ENCODE results near the gene MAGI1.
"Not testable (repeated sequence)": the region's sequence is repeated elsewhere in the genome, so short reads cannot be mapped to it uniquely, and the experiment has no call there.

MAGI1 gene

GRCh38 chr3:66028457-66028856 lies 10.3 kb downstream of the MAGI1 start:
- TF ChIP-seq, protein P1, sequence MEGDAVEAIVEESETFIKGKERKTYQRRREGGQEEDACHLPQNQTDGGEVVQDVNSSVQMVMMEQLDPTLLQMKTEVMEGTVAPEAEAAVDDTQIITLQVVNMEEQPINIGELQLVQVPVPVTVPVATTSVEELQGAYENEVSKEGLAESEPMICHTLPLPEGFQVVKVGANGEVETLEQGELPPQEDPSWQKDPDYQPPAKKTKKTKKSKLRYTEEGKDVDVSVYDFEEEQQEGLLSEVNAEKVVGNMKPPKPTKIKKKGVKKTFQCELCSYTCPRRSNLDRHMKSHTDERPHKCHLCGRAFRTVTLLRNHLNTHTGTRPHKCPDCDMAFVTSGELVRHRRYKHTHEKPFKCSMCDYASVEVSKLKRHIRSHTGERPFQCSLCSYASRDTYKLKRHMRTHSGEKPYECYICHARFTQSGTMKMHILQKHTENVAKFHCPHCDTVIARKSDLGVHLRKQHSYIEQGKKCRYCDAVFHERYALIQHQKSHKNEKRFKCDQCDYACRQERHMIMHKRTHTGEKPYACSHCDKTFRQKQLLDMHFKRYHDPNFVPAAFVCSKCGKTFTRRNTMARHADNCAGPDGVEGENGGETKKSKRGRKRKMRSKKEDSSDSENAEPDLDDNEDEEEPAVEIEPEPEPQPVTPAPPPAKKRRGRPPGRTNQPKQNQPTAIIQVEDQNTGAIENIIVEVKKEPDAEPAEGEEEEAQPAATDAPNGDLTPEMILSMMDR (IDR thresholded peaks at IDR 0.05; ENCODE audit: control extremely low read depth, extremely low read depth, low read depth, missing control alignments), result no peak
- POLR2A ChIA-PET, result no interaction called here
- CTCF ChIA-PET, result interaction anchor here (1.0 kb wide), 1 partner anchor 9 kb away, joined by 3 read pairs; no protein-coding TSS in a partner anchor
- no peak for DNase-seq (ENCODE audit: extremely low spot score)

GRCh38 chr3:66027099-66027498 lies 11.6 kb downstream of the MAGI1 start:
- DNase-seq (ENCODE audit: extremely low spot score); POLR2A ChIA-PET: not testable (repeated sequence)
- CTCF ChIA-PET, result interaction anchor here (1.4 kb wide), 1 partner anchor 10 kb away, joined by 4 read pairs; no protein-coding TSS in a partner anchor

GRCh38 chr3:66023738-66024385 lies 14.9 kb downstream of the MAGI1 start:
- CTCF ChIA-PET, result interaction anchor here (1.0 to 2.1 kb wide), 2 partner anchors 11 to 13 kb away, joined by 3 to 5 read pairs; no protein-coding TSS in a partner anchor
- POLR2A ChIA-PET, result no interaction called here
- TF ChIP-seq, protein P1 (IDR thresholded peaks at IDR 0.05; ENCODE audit: control extremely low read depth, extremely low read depth, low read depth, missing control alignments), result no peak
- DNase-seq (ENCODE audit: extremely low spot score), result no peak

DNA sequence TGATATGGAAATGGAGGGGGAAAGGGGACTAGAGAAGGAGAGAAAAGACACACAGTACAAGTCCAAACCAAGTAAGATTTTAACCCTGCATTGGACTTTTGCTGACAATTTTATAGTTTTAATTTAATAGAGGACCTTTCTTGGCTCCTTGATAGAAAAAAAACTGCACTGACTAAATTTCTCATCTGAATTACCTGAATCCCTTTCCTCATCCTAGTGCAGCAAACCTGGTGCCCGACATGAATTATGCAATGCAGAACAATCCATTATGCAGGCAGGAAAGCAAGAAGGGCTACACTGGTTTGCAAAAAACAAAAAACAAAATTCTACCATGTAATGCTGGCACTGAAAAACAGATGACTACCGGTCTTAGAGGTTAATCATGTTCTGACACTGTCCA lies 15.5 kb downstream of the MAGI1 start:
- POLR2A ChIA-PET, result no interaction called here
- CTCF ChIA-PET, result interaction anchor here (1.0 kb wide), 1 partner anchor 11 kb away, joined by 3 read pairs; no protein-coding TSS in a partner anchor
- no peak for DNase-seq (ENCODE audit: extremely low spot score)
- TF ChIP-seq, protein P1 (IDR thresholded peaks at IDR 0.05; ENCODE audit: control extremely low read depth, extremely low read depth, low read depth, missing control alignments), result no peak

- TF ChIP-seq, protein P1 (IDR thresholded peaks at IDR 0.05; ENCODE audit: control extremely low read depth, extremely low read depth, low read depth, missing control alignments), result no peak
- no peak for DNase-seq (ENCODE audit: extremely low spot score)
- ChIA-PET CTCF (no interaction called here), POLR2A (no interaction called here)
Measured at GRCh38 chr3:66021731-66022131, 17.0 kb downstream of the MAGI1 start.

DNA sequence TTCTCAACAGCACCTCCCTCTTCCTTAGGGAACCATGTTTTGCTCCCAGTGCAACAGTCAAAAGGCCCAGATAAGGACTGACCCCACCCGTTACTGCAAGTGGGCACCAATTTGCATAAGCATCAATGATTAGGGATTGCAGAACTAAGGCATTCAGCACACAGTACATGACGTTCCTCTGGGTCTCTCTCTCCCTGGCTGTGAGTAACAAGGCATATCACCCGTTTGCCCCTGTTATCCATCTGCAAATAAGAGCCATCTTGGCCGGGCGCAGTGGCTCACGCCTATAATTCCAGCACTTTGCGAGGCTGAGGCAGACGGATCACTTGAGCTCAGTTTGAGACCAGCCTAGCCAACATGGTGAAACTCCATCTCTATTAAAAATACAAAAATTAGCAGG lies 18.8 kb downstream of the MAGI1 start:
- POLR2A ChIA-PET, result no interaction called here
- CTCF ChIA-PET, result interaction anchor here (1.2 to 2.9 kb wide), 5 partner anchors 13 to 60 kb away, joined by 3 to 9 read pairs (median 5); no protein-coding TSS in a partner anchor
- DNase-seq (ENCODE audit: extremely low spot score), result no peak
- TF ChIP-seq, protein P1 (IDR thresholded peaks at IDR 0.05; ENCODE audit: control extremely low read depth, extremely low read depth, low read depth, missing control alignments), result no peak

Measured in GM10248 (cell line).